Prostate gland (tissue), 2 donors: ENCODE data around the gene LPP.

ENCODE experiments used
- POLR2A ChIP-seq: fragments of 450-650 bp; IDR thresholded peaks from one replicate; pipeline ENCODE4 v1.6.1; 2016; ENCODE audit warnings: antibody characterized with exemption, mild to moderate bottlenecking
- POLR2AphosphoS5 ChIP-seq: sonication (generic); formaldehyde crosslinking; IDR thresholded peaks from one replicate; pipeline ENCODE4 v1.6.1; 2017; ENCODE audit warnings: antibody characterized with exemption
- TF ChIP-seq, protein P1 (sequence below), 4 experiments: fragments of 200-600 bp in 2 of 4; fragments of 450-650 bp in 2 of 4; sonication (generic) in 2 of 4; IDR thresholded peaks; 1 replicate in 3 of 4; 2 replicates in 1 of 4; pipeline ENCODE4 v1.5.1; 2016 to 2019; ENCODE audit warnings: antibody characterized with exemption in 4 of 4, mild to moderate bottlenecking in 2 of 4, moderate library complexity in 2 of 4

DNA sequence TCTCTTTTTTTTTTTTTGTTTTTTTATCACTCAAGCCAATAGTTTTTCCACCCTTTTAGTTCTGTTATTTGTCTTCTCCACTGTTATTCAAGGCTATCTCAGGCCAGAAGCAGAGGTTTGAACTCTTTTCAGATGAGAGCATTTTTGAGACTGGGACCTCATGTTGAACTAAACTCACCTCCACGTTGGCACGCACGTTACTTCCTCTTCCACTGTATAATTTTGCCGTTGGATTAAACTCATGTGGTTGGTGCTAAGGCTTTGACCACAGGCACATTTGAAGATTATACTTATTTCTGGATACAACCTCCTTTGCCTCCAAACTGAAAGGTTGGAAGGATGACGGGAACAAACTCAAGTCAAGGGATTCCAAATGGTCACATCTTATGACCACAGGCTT lies 516.5 kb downstream of the LPP start:
- TF ChIP-seq, protein P1, sequence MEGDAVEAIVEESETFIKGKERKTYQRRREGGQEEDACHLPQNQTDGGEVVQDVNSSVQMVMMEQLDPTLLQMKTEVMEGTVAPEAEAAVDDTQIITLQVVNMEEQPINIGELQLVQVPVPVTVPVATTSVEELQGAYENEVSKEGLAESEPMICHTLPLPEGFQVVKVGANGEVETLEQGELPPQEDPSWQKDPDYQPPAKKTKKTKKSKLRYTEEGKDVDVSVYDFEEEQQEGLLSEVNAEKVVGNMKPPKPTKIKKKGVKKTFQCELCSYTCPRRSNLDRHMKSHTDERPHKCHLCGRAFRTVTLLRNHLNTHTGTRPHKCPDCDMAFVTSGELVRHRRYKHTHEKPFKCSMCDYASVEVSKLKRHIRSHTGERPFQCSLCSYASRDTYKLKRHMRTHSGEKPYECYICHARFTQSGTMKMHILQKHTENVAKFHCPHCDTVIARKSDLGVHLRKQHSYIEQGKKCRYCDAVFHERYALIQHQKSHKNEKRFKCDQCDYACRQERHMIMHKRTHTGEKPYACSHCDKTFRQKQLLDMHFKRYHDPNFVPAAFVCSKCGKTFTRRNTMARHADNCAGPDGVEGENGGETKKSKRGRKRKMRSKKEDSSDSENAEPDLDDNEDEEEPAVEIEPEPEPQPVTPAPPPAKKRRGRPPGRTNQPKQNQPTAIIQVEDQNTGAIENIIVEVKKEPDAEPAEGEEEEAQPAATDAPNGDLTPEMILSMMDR (IDR thresholded peaks at IDR 0.05): no peak
- TF ChIP-seq POLR2A: no peak
- TF ChIP-seq POLR2AphosphoS5: no peak
